Activated T-cell treated with anti-CD3 and anti-CD28 coated beads, Interleukin-2, amount 50 U/mL, for 72 hours (primary cell): Measurements from ENCODE around the gene CPNE2. TPM values are rescaled to one million over a fixed set of nuclear protein-coding genes. Genes with fewer than 3 reads are reported as not detected.
A peak's percentile ranks its signal among the peaks of the same experiment; 100 is the strongest.

ENCODE experiments used
- ATAC-seq, 2 donors: fragments of 150-1000 bp; cut with Tn5 transposase; replicated peaks in 1 of 2; 2 replicates each; pipeline ENCODE4 v1.10.0; 2021; ENCODE audit warnings: moderate library complexity in 2 of 2, mild to moderate bottlenecking in 1 of 2
- DNase-seq, 2 donors: peaks; one replicate each; pipeline ENCODE4 v3.0.0; 2021 to 2022; ENCODE audit warnings: mixed read lengths in 1 of 2
- H3K27ac Mint-ChIP-seq: one replicate; pipeline ENCODE4 v1.8.0; 2022; ENCODE audit warnings: mild to moderate bottlenecking, moderate library complexity, mixed read lengths
- H3K27me3 Mint-ChIP-seq: one replicate; pipeline ENCODE4 v1.8.0; 2022; ENCODE audit warnings: low read depth, mixed read lengths
- H3K36me3 Mint-ChIP-seq, 2 donors: one replicate each; pipeline ENCODE4 v1.8.0; 2022; ENCODE audit warnings: mixed read lengths in 2 of 2, mild to moderate bottlenecking in 1 of 2; ENCODE audit not compliant: insufficient read depth in 2 of 2
- H3K4me1 Mint-ChIP-seq: one replicate; pipeline ENCODE4 v1.8.0; 2022; ENCODE audit warnings: low read depth, mixed read lengths
- H3K4me3 Mint-ChIP-seq, 2 donors: one replicate each; pipeline ENCODE4 v1.8.0; 2022; ENCODE audit warnings: mild to moderate bottlenecking in 2 of 2, mixed read lengths in 2 of 2, moderate library complexity in 2 of 2
- H3K9me3 Mint-ChIP-seq, 2 donors: one replicate each; pipeline ENCODE4 v1.8.0; 2022; ENCODE audit warnings: mixed read lengths in 2 of 2
- total RNA-seq, 2 donors: library from RNA; stranded (reverse); gene quantifications; one replicate each; pipeline ENCODE4 v1.2.3, GENCODE V29; 2022

CPNE2 gene
- total RNA-seq, result 10 to 100 TPM in 1 of 2 donors, 1 to 10 TPM in 1; 9.4 to 15.1 TPM

GRCh38 chr16:57091975-57092785 is at the start of gene CPNE2:
TSS of gene CPNE2 (plus strand) at chr16:57092583. CDS start at chr16:57110743, 18,160 bp downstream.
- no peaks in the 10 kb centered on the region for H3K9me3 Mint-ChIP-seq
- H3K4me1 Mint-ChIP-seq, result peaks cover 10% of the 10 kb centered on the region
- H3K4me3 Mint-ChIP-seq, result peak within 1 kb of the TSS; percentile 62 to 82
- H3K27ac Mint-ChIP-seq, result no peak within 1 kb of the TSS
- H3K36me3 Mint-ChIP-seq, result no peaks in the 10 kb centered on the region
- DNase-seq, result peak; percentile 47 to 53
- peak; percentile 62 to 71 for ATAC-seq
- H3K27me3 Mint-ChIP-seq, result peaks cover 17% of the 10 kb centered on the region

- H3K9me3 Mint-ChIP-seq, result no peaks in the 10 kb centered on the region
- peak overlapping the region; percentile 61 to 92 for H3K4me3 Mint-ChIP-seq
- DNase-seq (no peak), ATAC-seq (no peak)
- H3K27me3 Mint-ChIP-seq, result no peaks in the 10 kb centered on the region
- H3K27ac Mint-ChIP-seq, result peak overlapping the region; percentile 99
- H3K4me1 Mint-ChIP-seq, result peaks cover 67% of the 10 kb centered on the region
- H3K36me3 Mint-ChIP-seq, result peaks cover 17 to 32% of the 10 kb centered on the region in 2 donors
Measured at GRCh38 chr16:57043248-57043647, 49.1 kb upstream of the CPNE2 start.

DNA sequence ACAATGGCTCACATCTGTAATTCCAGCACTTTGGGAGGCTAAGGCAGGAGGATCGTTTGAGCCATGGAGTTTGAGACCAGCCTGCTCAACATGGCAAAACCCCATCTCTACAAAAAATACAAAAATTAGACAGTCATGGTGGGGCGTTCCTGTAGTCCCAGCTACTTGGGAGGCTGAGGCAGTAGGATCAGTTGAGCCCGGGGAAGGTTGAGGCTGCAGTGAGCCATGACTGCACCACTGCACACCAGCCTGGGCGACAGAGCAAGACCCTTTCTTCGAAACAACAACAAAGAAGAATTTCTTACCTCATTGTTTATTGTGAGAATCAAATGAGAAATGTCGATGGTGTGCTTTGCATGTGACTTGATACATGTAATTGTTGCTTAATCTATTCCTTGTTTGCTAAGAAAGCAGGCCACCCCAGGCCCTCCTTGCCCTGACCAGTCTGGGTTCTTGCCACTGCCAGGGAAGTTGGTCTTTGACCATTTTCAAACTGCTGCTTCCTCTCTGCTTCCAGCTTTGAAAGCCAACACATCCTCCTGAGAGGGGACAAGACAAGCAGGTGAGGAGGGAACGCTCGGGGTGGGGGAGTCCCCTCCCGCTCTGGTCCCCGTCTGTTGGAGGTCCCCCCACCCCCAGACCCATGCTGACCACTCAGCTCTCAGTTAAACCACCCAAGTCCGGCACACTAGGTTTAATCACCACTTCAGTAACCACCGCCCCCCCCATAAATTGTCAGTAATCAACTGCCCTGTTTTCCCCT is 47.3 kb upstream of the CPNE2 start:
- ATAC-seq (no peak), DNase-seq (no peak)
- Mint-ChIP-seq H3K27ac (peak overlapping the region; percentile 72), H3K4me1 (peaks cover 62% of the 10 kb centered on the region), H3K4me3 (no peak overlapping the region), H3K27me3 (no peaks in the 10 kb centered on the region), H3K9me3 (no peaks in the 10 kb centered on the region), H3K36me3 (peaks cover 17 to 38% of the 10 kb centered on the region in 2 donors)

DNA sequence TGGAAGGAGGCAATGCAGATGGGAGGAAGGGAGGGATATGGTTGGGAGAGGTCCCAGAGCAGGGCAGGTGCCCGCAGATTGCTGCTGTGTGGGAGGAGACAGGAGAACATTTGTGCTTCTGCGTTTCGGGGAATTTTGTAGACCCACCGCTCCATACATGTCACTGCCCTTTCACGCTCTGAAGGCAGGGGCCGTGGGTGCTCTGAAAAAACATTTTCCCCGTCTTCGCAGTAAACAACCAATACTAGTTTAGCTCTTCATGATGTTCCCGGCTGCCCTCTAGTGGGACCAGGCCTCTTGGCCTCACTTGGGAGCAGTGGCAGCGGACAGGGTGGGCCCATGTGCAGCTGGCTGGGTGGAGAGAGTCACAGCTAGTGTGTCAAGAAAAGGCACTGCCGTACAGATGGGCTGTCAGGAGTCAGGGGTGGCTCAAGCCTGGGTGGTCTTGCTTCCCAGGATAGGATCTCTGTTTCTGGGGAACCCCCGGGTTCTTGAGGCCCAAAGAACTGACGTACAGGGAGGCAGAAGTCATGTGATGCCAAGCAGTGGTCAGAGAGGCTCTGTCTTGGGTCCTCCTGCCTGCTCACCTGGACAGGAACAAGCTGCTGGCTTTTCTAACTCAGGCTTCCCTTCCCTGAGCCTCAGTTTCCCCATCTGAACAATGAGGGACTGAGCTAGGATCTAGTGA is 46.5 kb upstream of the CPNE2 start:
- DNase-seq (no peak), ATAC-seq (no peak)
- Mint-ChIP-seq H3K9me3 (no peaks in the 10 kb centered on the region), H3K4me1 (peaks cover 61% of the 10 kb centered on the region), H3K36me3 (peaks cover 14 to 38% of the 10 kb centered on the region in 2 donors), H3K4me3 (no peak overlapping the region), H3K27ac (peak overlapping the region; percentile 65), H3K27me3 (no peaks in the 10 kb centered on the region)

GRCh38 chr16:57048095-57048494 is 44.3 kb upstream of the CPNE2 start:
- Mint-ChIP-seq H3K27ac (peak overlapping the region; percentile 9), H3K27me3 (no peaks in the 10 kb centered on the region), H3K9me3 (no peaks in the 10 kb centered on the region), H3K4me3 (no peak overlapping the region), H3K36me3 (peaks cover 11 to 46% of the 10 kb centered on the region in 2 donors), H3K4me1 (peaks cover 54% of the 10 kb centered on the region)
- no peak for ATAC-seq
- no peak for DNase-seq

DNA sequence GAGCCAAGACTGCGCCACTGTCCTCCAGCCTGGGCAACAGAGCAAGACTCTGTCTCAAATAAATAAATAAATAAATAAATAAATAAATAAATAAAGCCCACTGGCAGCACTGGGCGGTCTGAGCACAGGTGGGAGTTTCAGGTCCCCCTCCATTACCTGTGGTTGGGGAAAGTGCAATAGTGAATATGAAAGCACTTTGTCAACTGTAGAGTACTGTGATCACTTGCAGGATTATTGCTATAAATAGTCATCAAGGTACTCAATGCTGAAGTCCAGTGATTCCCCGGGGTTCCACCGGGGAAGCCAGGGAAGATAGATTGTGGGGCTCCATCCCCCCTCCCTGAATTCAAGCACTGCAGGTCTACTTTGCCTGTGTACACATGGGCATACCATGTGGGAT is 42.7 kb upstream of the CPNE2 start:
- H3K4me1 Mint-ChIP-seq, result peaks cover 57% of the 10 kb centered on the region
- H3K9me3 Mint-ChIP-seq, result no peaks in the 10 kb centered on the region
- peak; percentile 43 to 69 for ATAC-seq

GRCh38 chr16:57051696-57052228 is 40.6 kb upstream of the CPNE2 start:
- H3K27ac Mint-ChIP-seq, result peak overlapping the region; percentile 81
- peaks cover 13 to 37% of the 10 kb centered on the region in 2 donors for H3K36me3 Mint-ChIP-seq
- no peaks in the 10 kb centered on the region for H3K9me3 Mint-ChIP-seq
- no peaks in the 10 kb centered on the region for H3K27me3 Mint-ChIP-seq
- H3K4me3 Mint-ChIP-seq, result no peak overlapping the region
- ATAC-seq (no peak), DNase-seq (no peak)
- H3K4me1 Mint-ChIP-seq, result peaks cover 57% of the 10 kb centered on the region

More for the DNA sequence above, 42.7 kb upstream of the CPNE2 start:
- Mint-ChIP-seq H3K27me3 (no peaks in the 10 kb centered on the region), H3K4me3 (no peak overlapping the region), H3K27ac (peak overlapping the region; percentile 81), H3K36me3 (peaks cover 15 to 39% of the 10 kb centered on the region in 2 donors)
- DNase-seq, result no peak

GRCh38 chr16:57053206-57053605 is 39.2 kb upstream of the CPNE2 start:
- ATAC-seq (no peak), DNase-seq (no peak)
- H3K27ac Mint-ChIP-seq, result peak overlapping the region; percentile 96
- no peaks in the 10 kb centered on the region for H3K27me3 Mint-ChIP-seq
- peaks cover 44% of the 10 kb centered on the region for H3K4me1 Mint-ChIP-seq
- H3K36me3 Mint-ChIP-seq, result peaks cover 15 to 35% of the 10 kb centered on the region in 2 donors
- no peak overlapping the region for H3K4me3 Mint-ChIP-seq
- H3K9me3 Mint-ChIP-seq, result no peaks in the 10 kb centered on the region

- H3K9me3 Mint-ChIP-seq, result no peaks in the 10 kb centered on the region
- H3K4me1 Mint-ChIP-seq, result peaks cover 33% of the 10 kb centered on the region
- H3K36me3 Mint-ChIP-seq, result peaks cover 14 to 29% of the 10 kb centered on the region in 2 donors
- no peaks in the 10 kb centered on the region for H3K27me3 Mint-ChIP-seq
- DNase-seq (no peak), ATAC-seq (no peak)
- no peak overlapping the region for H3K4me3 Mint-ChIP-seq
- peak overlapping the region; percentile 41 for H3K27ac Mint-ChIP-seq
Measured at GRCh38 chr16:57054338-57054737, 38.0 kb upstream of the CPNE2 start.

GRCh38 chr16:57054771-57055170 is 37.6 kb upstream of the CPNE2 start:
- Mint-ChIP-seq H3K4me1 (peaks cover 36% of the 10 kb centered on the region), H3K9me3 (no peaks in the 10 kb centered on the region), H3K27ac (no peak overlapping the region), H3K27me3 (no peaks in the 10 kb centered on the region), H3K36me3 (peaks cover 16 to 32% of the 10 kb centered on the region in 2 donors), H3K4me3 (no peak overlapping the region)
- ATAC-seq, result no peak
- DNase-seq, result no peak

DNA sequence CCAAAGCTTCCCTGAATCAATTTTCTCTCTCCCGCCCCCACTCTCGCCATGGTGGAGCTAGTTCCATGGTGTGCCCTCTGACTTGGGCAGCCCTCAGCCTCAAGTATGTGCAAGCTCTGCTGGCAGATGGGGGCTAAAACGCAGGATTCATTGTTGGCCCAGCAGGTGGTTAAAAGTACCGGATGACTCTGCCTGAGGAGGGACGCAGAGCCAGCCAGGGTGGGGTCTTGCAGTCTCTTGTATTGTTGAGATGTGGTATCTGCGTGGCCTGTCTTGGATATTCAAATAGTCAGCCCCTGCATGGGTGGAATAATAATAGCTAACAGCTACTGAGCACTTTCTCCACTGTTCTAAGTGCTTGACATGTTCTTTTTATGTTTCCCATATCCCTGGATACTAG is 36.7 kb upstream of the CPNE2 start:
- peaks cover 31% of the 10 kb centered on the region for H3K4me1 Mint-ChIP-seq
- H3K9me3 Mint-ChIP-seq, result no peaks in the 10 kb centered on the region
- peaks cover 20 to 37% of the 10 kb centered on the region in 2 donors for H3K36me3 Mint-ChIP-seq
- H3K27ac Mint-ChIP-seq, result no peak overlapping the region
- DNase-seq (no peak), ATAC-seq (no peak)
- no peak overlapping the region for H3K4me3 Mint-ChIP-seq
- H3K27me3 Mint-ChIP-seq, result no peaks in the 10 kb centered on the region

DNA sequence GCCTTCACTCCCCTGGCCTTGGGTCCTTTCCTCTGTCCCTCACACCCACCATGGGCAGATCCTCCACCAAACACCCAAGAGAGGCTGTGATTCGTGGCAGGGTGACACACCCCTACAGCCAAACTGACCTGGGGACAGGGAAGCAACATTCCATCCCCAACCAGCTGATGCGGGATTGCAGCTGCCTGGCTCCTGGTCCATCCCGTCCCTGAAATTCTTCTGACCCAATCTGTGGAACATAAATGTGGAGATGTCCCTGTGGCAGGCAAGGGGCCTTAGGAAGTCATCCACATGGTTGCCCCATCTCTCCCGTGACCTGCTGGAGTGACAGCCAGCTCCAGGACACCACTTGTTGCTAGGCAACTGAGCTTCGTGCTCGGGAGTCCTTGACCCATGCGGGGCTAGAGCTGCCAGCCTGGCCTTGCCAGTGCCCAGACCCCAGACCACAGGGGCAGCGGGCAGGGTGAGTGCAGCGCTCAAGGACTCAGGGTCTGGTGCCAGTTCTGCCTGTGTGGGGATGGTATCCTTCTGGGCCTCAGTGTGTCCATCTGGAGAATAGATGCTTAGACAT is 34.0 kb upstream of the CPNE2 start:
- DNase-seq (no peak), ATAC-seq (no peak)
- no peak overlapping the region for H3K27ac Mint-ChIP-seq
- no peak overlapping the region for H3K4me3 Mint-ChIP-seq
- peaks cover 22 to 28% of the 10 kb centered on the region in 2 donors for H3K36me3 Mint-ChIP-seq
- H3K4me1 Mint-ChIP-seq, result peaks cover 11% of the 10 kb centered on the region
- H3K27me3 Mint-ChIP-seq, result no peaks in the 10 kb centered on the region
- no peaks in the 10 kb centered on the region for H3K9me3 Mint-ChIP-seq
